SHP77 (cell line): ENCODE data around the gene CCDC124.
"Not testable (repeated sequence)": the region's sequence is repeated elsewhere in the genome, so short reads cannot be mapped to it uniquely, and the experiment has no call there.

Experiments used
- DNase-seq, 2 experiments: peaks; one replicate each; lab custom pipeline; 2025; lab: John Stamatoyannopoulos, UW

CCDC124 gene

GRCh38 chr19:17986569-17986968, 53.8 kb downstream of the CCDC124 start:
- not testable (repeated sequence) for DNase-seq

GRCh38 chr19:17988161-17988560, 55.3 kb downstream of the CCDC124 start:
- no peak for DNase-seq

GRCh38 chr19:17989425-17990094, 56.7 kb downstream of the CCDC124 start:
- DNase-seq, result no peak

DNA sequence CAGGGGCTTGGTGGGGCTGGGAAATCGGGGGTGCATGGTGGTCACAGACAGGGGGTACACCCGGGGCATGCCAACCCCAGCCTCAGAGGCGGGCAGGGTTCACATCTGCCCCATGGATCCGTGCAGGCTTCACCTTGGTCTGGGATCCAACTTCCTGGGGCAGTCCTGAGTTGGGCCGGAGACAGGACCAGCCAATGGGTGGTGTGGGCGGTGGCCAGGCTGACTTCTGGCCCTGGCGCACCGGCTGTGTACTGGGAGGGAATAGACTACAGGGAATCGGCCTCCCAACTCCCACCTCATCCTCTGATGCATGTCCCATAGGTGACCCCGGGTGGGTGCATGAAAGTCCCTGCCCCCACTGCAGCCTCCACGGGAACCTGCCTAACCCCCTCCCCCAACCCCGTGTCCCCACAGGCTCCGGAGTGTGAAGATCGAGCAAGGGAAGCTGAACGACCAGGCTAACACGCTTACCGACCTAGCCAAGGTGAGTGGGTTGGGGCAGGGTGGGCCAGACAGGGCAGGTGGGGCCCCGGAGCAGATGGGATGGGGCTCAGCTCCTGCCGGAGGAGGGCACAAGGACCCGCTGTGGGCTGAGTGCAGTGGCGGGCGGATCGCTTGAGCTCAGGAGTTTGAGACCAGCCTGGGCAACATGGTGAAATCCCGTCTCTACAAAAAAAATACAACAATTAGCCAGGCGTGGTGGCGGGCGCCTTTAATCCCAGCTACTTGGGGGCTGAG, 60.4 kb downstream of the CCDC124 start:
- no peak for DNase-seq
